Stomach (tissue), 9 donors: ENCODE measurements around the gene IGFBP4. TPM values are rescaled to one million over a fixed set of nuclear protein-coding genes. Genes with fewer than 3 reads are reported as not detected.
A peak's percentile ranks its signal among the peaks of the same experiment; 100 is the strongest.

ENCODE experiments used
- DNase-seq, 2 donors: peaks; one replicate each; pipeline versions ENCODE4 v3.0.0 to v3.0.0-alpha.2; 2013 to 2019
- H3K27ac ChIP-seq, 5 donors: fragments of 200-600 bp in 4 of 5; sonication (generic) in 4 of 5; one replicate each; pipeline ENCODE4 v1.5.1; 2013 to 2019; ENCODE audit warnings: mild to moderate bottlenecking in 1 of 5, moderate library complexity in 1 of 5
- H3K27me3 ChIP-seq, 3 donors: fragments of 200-600 bp; sonication (generic); one replicate each; pipeline ENCODE4 v1.5.1; 2017 to 2019; ENCODE audit warnings: mixed run types in 1 of 3
- H3K36me3 ChIP-seq, 4 donors: fragments of 200-600 bp; sonication (generic); 1 replicate in 3 of 4; 2 replicates in 1 of 4; pipeline ENCODE4 v1.5.1; 2016 to 2019
- H3K4me1 ChIP-seq, 4 donors: fragments of 200-600 bp; sonication (generic); one replicate each; pipeline ENCODE4 v1.5.1; 2016 to 2019
- H3K4me3 ChIP-seq, 4 donors: fragments of 200-600 bp; sonication (generic) in 3 of 4; one replicate each; pipeline ENCODE4 v1.5.1; 2016 to 2019; ENCODE audit warnings: mild to moderate bottlenecking in 1 of 4
- H3K9me3 ChIP-seq, 4 donors: fragments of 200-600 bp; sonication (generic); one replicate each; pipeline ENCODE4 v1.5.1; 2016 to 2019
- CTCF ChIP-seq, 7 experiments: fragments of 450-650 bp in 4 of 7; fragments of 200-600 bp in 3 of 7; sonication (generic) in 3 of 7; IDR thresholded peaks; one replicate each; pipeline ENCODE4 v1.5.1; 2016 to 2019; ENCODE audit warnings: antibody characterized with exemption in 7 of 7, control low read depth in 2 of 7, mild to moderate bottlenecking in 1 of 7
- EP300 ChIP-seq: sonication (generic); formaldehyde crosslinking; IDR thresholded peaks from one replicate; pipeline ENCODE4 v1.6.1; 2017; ENCODE audit warnings: antibody characterized with exemption
- POLR2A ChIP-seq, 4 donors: fragments of 450-650 bp; IDR thresholded peaks; one replicate each; pipeline ENCODE4 v1.6.1; 2016; ENCODE audit warnings: antibody characterized with exemption in 4 of 4, control low read depth in 2 of 4, mild to moderate bottlenecking in 1 of 4, moderate library complexity in 1 of 4
- POLR2AphosphoS5 ChIP-seq, 3 donors: sonication (generic); formaldehyde crosslinking; IDR thresholded peaks; one replicate each; pipeline ENCODE4 v1.6.1; 2016; ENCODE audit warnings: antibody characterized with exemption in 3 of 3
- WGBS, 5 donors: extraction: QIAGEN DNeasy Blood & Tissue Kit in 3 of 5; methylation state at CpG; one replicate each; pipeline versions ENCODE4 v1.1.5 to v1.1.7; 2013 to 2018; 5-methylcytosine and 5-hydroxymethylcytosine counted together
- intact Hi-C: fragments of 100-400 bp; cut with DNase I; formaldehyde crosslinking; loops from one replicate; pipeline ENCODE4 v1.15.1; 2023; ENCODE audit warnings: low total_unique reads
- polyA plus RNA-seq, 3 donors: library from polyadenylated mRNA; stranded (reverse); fragments of 200-250 nt; gene quantifications; one replicate each; pipeline ENCODE4 v1.2.3, GENCODE V29; 2013
- total RNA-seq, 5 donors: library from RNA; depleted of rRNA; stranded (reverse); fragments of >200 nt; gene quantifications; one replicate each; pipeline versions ENCODE4 v1.1.0 to v1.2.3, GENCODE V29; 2014 to 2016
- donor health status: healthy with polysubstance abuse.
- donor health status: Bipolar disorder and iron deficiency.
- donor health status: healthy.

IGFBP4 gene
- total and polyA plus RNA-seq, 8 donors = 71.2 to 658 (median 157) TPM

- peak; percentile 68 to 86 (median 76) for TF ChIP-seq POLR2AphosphoS5 (IDR thresholded peaks at IDR 0.05)
- TF ChIP-seq EP300 = no peak
- intact Hi-C loops = no loop called here
- Histone ChIP-seq H3K4me1 (peaks cover 52 to 87% (median 69%) of the 10 kb centered on the region in 4 donors), H3K9me3 (no peaks in the 10 kb centered on the region), H3K27ac (peak overlapping the region; percentile 60 to 93 (median 92)), H3K4me3 (peak overlapping the region; percentile 32 to 71 (median 63)), H3K36me3 (peaks cover 8 to 15% (median 12%) of the 10 kb centered on the region in 4 donors), H3K27me3 (peaks cover 0 to 12% (median 0%) of the 10 kb centered on the region in 3 donors)
- DNase-seq = peak; percentile 70
- WGBS, 5 donors = 21 to 32% (median 22%) methylated on average over 7 of the region's 7 CpGs
Measured at GRCh38 chr17:40448639-40449261, 5.5 kb downstream of the IGFBP4 start.

DNA sequence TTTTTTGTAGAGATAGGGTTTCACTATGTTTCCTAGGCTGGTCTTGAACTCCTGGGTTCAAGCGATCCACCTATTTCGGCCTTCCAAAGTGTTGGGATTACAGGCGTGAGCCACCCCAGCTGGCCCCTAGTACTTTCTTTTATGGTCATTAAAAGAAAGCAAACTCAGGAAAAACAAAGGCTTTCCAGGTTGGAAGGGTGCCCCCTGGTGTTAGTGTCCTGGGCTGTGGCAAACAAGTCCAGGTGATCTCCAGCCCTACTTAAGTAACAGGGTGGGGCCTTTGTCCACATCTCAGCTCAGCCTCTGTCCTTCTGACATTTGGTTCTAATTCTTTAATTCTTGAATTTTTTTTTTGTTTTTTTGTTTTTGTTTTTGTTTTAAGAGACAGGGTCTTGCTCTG, 6.9 kb downstream of the IGFBP4 start:
- H3K9me3 ChIP-seq = no peaks in the 10 kb centered on the region
- peak; percentile 64 to 65 for DNase-seq
- 63 to 89% (median 85%) methylated on average over 3 of the region's 3 CpGs for WGBS, 5 donors
- peaks cover 0 to 4% (median 0%) of the 10 kb centered on the region in 3 donors for H3K27me3 ChIP-seq
- peaks cover 51 to 94% (median 69%) of the 10 kb centered on the region in 4 donors for H3K4me1 ChIP-seq
- H3K4me3 ChIP-seq = no peak overlapping the region
- TF ChIP-seq POLR2A (IDR thresholded peaks at IDR 0.05) (no peak), CTCF (IDR thresholded peaks at IDR 0.05) (peak in 5 of 7 experiments; percentile 6 to 49 (median 32))
- peaks cover 8 to 29% (median 27%) of the 10 kb centered on the region in 4 donors for H3K36me3 ChIP-seq
- intact Hi-C loops = no loop called here
- H3K27ac ChIP-seq = peak overlapping the region in 4 of 5 donors; percentile 67 to 93 (median 92)

DNA sequence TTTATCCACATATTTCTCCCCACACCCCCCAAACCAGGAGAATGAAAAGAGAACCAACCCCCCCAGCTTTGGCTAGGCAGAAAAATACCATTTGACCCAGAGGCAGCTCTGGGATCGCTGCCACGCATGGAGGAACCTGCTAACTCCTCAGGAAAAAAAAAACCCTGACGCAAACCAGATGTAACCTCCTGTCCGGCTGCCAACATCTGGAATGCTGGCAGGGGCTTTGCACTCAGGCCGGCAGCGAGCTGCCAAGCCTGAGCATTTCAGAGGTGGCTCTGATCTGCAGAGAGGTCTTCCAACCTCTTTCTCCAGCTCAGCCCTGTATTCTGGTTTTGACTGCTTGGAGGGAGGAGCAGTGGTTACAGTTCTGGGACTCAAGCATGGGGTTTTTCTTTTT, 8.2 kb downstream of the IGFBP4 start:
- peaks cover 56 to 96% (median 75%) of the 10 kb centered on the region in 4 donors for H3K4me1 ChIP-seq

GRCh38 chr17:40452216-40452787, 9.1 kb downstream of the IGFBP4 start:
- peak in 1 of 2 donors; percentile 85 for DNase-seq
- H3K27me3 ChIP-seq = no peaks in the 10 kb centered on the region
- H3K4me1 ChIP-seq = peaks cover 58 to 96% (median 77%) of the 10 kb centered on the region in 4 donors
- H3K36me3 ChIP-seq = peaks cover 18 to 50% (median 48%) of the 10 kb centered on the region in 4 donors
- TF ChIP-seq POLR2AphosphoS5 (IDR thresholded peaks at IDR 0.05) (peak in 2 of 3 donors; percentile 37 to 42), EP300 (no peak)
- intact Hi-C loops = no loop called here
- H3K27ac ChIP-seq = peak overlapping the region; percentile 3 to 93 (median 92)
- WGBS, 5 donors = 43 to 70% (median 63%) methylated on average over 7 of the region's 7 CpGs
- no peaks in the 10 kb centered on the region for H3K9me3 ChIP-seq
- H3K4me3 ChIP-seq = peak overlapping the region in 1 of 4 donors; percentile 16

More for the DNA sequence above, 8.2 kb downstream of the IGFBP4 start:
- DNase-seq = peak in 1 of 2 donors; percentile 90
- 38 to 52% (median 49%) methylated on average over 6 of the region's 6 CpGs for WGBS, 5 donors
- intact Hi-C loops = no loop called here
- H3K27ac ChIP-seq = peak overlapping the region in 4 of 5 donors; percentile 73 to 93 (median 92)
- peaks cover 0 to 4% (median 0%) of the 10 kb centered on the region in 3 donors for H3K27me3 ChIP-seq
- H3K4me3 ChIP-seq = no peak overlapping the region
- peaks cover 13 to 42% (median 39%) of the 10 kb centered on the region in 4 donors for H3K36me3 ChIP-seq
- H3K9me3 ChIP-seq = no peaks in the 10 kb centered on the region
- TF ChIP-seq POLR2AphosphoS5 (IDR thresholded peaks at IDR 0.05) (peak; percentile 63 to 80 (median 76)), CTCF (IDR thresholded peaks at IDR 0.05) (no peak), EP300 (peak; percentile 70)

DNA sequence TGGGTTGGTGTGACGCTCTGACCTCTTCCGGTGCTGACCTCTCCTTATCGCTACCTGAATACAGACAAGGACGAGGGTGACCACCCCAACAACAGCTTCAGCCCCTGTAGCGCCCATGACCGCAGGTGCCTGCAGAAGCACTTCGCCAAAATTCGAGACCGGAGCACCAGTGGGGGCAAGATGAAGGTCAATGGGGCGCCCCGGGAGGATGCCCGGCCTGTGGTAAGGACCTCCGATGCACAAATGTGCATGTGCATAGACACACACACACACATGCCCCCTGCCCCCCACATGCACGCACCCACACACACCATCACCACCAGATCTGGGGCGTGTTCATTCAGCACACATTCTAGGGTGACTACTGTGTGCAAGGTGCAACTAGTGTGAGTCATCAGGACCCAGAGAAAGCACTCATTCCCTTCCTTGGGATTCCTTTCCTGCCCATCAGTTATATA, 9.7 kb downstream of the IGFBP4 start:
- intact Hi-C loops = no loop called here
- 60 to 87% (median 80%) methylated on average over 1 to 15 of the region's 15 CpGs for WGBS, 5 donors
- no peaks in the 10 kb centered on the region for H3K27me3 ChIP-seq
- peaks cover 58 to 96% (median 77%) of the 10 kb centered on the region in 4 donors for H3K4me1 ChIP-seq
- no peaks in the 10 kb centered on the region for H3K9me3 ChIP-seq
- peak overlapping the region in 4 of 5 donors; percentile 73 to 93 (median 92) for H3K27ac ChIP-seq
- DNase-seq = peak in 1 of 2 donors; percentile 36
- no peak for TF ChIP-seq CTCF (IDR thresholded peaks at IDR 0.05)
- peak in 1 of 3 donors; percentile 33 for TF ChIP-seq POLR2AphosphoS5 (IDR thresholded peaks at IDR 0.05)
- no peak overlapping the region for H3K4me3 ChIP-seq
- H3K36me3 ChIP-seq = peaks cover 18 to 55% (median 53%) of the 10 kb centered on the region in 4 donors
